Esophagus muscularis mucosa (tissue), 4 donors: ENCODE data around the gene RBPJL. TPM values are rescaled to one million over a fixed set of nuclear protein-coding genes. Genes with fewer than 3 reads are reported as not detected.

Source experiments
- DNase-seq: peaks from one replicate; pipeline ENCODE4 v3.0.0-alpha.2; 2017; ENCODE audit errors: extremely low spot score
- H3K27ac ChIP-seq, 4 donors: fragments of 200-600 bp; sonication (generic); replicated peaks in 1 of 4; 1 replicate in 3 of 4; 2 replicates in 1 of 4; pipeline ENCODE4 v1.5.1; 2016 to 2019; ENCODE audit warnings: mild to moderate bottlenecking in 1 of 4
- H3K27me3 ChIP-seq, 4 donors: fragments of 200-600 bp; sonication (generic); one replicate each; pipeline versions ENCODE4 v1.5.1 to v1.6.0; 2016 to 2019
- H3K36me3 ChIP-seq, 4 donors: fragments of 200-600 bp; sonication (generic); one replicate each; pipeline ENCODE4 v1.5.1; 2016 to 2019
- H3K4me1 ChIP-seq, 4 donors: fragments of 200-600 bp; sonication (generic); one replicate each; pipeline ENCODE4 v1.5.1; 2016 to 2019
- H3K4me3 ChIP-seq, 4 donors: fragments of 200-600 bp; sonication (generic); 1 replicate in 2 of 4; 2 replicates in 2 of 4; pipeline ENCODE4 v1.5.1; 2016 to 2019; ENCODE audit warnings: mild to moderate bottlenecking in 4 of 4, moderate library complexity in 1 of 4
- H3K9me3 ChIP-seq, 4 donors: fragments of 200-600 bp; sonication (generic); 1 replicate in 3 of 4; 2 replicates in 1 of 4; pipeline ENCODE4 v1.5.1; 2016 to 2019
- EP300 ChIP-seq: sonication (generic); formaldehyde crosslinking; IDR thresholded peaks from one replicate; pipeline ENCODE4 v1.6.1; 2017; ENCODE audit warnings: antibody characterized with exemption
- POLR2A ChIP-seq: fragments of 450-650 bp; IDR thresholded peaks from one replicate; pipeline ENCODE4 v1.6.1; 2017; ENCODE audit warnings: antibody characterized with exemption, moderate library complexity, mild to moderate bottlenecking, low read depth
- POLR2AphosphoS5 ChIP-seq, 2 donors: sonication (generic); formaldehyde crosslinking; IDR thresholded peaks; one replicate each; pipeline ENCODE4 v1.6.1; 2017; ENCODE audit warnings: antibody characterized with exemption in 2 of 2
- WGBS: methylation state at CpG from one replicate; pipeline ENCODE4 v1.1.5; 2018; 5-methylcytosine and 5-hydroxymethylcytosine counted together
- intact Hi-C: fragments of 100-400 bp; cut with DNase I; formaldehyde crosslinking; loops from one replicate; pipeline ENCODE4 v1.15.1; 2023
- total RNA-seq, 4 donors: library from RNA; depleted of rRNA; stranded (reverse); fragments of >200 nt; gene quantifications; one replicate each; pipeline versions ENCODE4 v1.1.0 to v1.2.1, GENCODE V29; 2016
- TF ChIP-seq, protein P1 (sequence below), 3 experiments: fragments of 200-600 bp in 2 of 3; fragments of 450-650 bp in 1 of 3; sonication (generic) in 2 of 3; IDR thresholded peaks; one replicate each; pipeline ENCODE4 v1.5.1; 2017 to 2019; ENCODE audit warnings: antibody characterized with exemption in 3 of 3, mild to moderate bottlenecking in 2 of 3, moderate library complexity in 1 of 3

The RBPJL gene
- total RNA-seq, 4 donors from 2014 or later = not detected

DNA sequence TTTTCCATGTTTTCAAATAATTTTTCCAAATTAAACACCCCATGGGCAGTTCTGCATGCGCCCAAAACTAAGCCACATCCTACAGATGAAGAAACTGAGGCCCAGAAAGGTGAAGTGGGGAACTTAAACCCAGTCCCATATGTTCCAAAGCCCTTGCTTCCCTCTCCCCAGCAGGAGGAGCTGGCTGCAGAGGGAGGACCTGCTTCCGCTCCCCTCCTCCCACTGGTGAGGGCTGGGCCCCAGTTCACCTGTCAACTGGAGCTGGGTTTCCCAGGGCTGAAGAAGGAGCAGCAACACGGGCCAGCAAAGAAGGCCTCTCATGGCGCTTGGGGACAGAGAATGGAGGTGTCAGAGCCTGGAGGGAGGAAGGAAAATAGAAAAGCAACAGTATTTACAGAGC, 1.4 kb upstream of the RBPJL start:
- Histone ChIP-seq H3K4me3 (no peak overlapping the region), H3K9me3 (no peaks in the 10 kb centered on the region), H3K36me3 (no peaks in the 10 kb centered on the region), H3K4me1 (peaks cover 0 to 14% (median 10%) of the 10 kb centered on the region in 4 donors), H3K27me3 (peaks cover 0 to 82% (median 12%) of the 10 kb centered on the region in 4 donors), H3K27ac (no peak overlapping the region)
- intact Hi-C loops = no loop called here
- 57% methylated on average over 4 of the region's 4 CpGs for WGBS
- no peak for TF ChIP-seq POLR2AphosphoS5 (IDR thresholded peaks at IDR 0.05)
- no peak for TF ChIP-seq POLR2A
- TF ChIP-seq EP300 = no peak
- TF ChIP-seq, protein P1, sequence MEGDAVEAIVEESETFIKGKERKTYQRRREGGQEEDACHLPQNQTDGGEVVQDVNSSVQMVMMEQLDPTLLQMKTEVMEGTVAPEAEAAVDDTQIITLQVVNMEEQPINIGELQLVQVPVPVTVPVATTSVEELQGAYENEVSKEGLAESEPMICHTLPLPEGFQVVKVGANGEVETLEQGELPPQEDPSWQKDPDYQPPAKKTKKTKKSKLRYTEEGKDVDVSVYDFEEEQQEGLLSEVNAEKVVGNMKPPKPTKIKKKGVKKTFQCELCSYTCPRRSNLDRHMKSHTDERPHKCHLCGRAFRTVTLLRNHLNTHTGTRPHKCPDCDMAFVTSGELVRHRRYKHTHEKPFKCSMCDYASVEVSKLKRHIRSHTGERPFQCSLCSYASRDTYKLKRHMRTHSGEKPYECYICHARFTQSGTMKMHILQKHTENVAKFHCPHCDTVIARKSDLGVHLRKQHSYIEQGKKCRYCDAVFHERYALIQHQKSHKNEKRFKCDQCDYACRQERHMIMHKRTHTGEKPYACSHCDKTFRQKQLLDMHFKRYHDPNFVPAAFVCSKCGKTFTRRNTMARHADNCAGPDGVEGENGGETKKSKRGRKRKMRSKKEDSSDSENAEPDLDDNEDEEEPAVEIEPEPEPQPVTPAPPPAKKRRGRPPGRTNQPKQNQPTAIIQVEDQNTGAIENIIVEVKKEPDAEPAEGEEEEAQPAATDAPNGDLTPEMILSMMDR (IDR thresholded peaks at IDR 0.05) = no peak
- no peak for DNase-seq

DNA sequence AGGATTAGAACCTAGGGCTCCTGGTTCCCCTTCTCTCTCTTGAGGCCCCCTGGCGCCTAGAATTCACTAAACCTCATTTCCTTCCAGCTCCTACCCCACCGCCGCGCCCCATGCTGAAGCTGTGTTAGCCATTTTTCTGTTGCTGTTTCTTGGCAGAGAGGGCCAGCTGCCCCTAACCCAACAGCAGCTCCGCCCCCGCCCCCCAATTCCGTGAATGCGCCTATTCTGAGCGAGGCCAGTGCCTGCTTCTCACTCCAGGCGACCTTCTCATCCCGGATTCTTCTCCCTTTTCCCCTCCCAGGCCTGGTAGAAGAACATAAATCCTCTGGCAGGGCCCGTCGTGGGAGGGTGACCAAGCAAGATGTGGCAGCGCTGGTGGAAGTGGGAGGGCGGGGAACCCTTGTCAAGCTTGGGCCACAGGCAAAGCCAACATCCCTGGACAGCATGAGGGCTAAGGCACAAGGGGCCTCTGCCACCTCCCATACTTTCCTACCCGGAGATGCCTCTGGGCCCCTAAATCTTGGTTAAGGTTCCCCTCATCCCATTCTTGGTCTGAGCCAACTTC, 518 bp downstream of the RBPJL start:
- no peaks in the 10 kb centered on the region for H3K36me3 ChIP-seq
- H3K9me3 ChIP-seq = no peaks in the 10 kb centered on the region
- H3K27me3 ChIP-seq = peaks cover 0 to 83% (median 18%) of the 10 kb centered on the region in 4 donors
- no peak for DNase-seq
- H3K4me1 ChIP-seq = peaks cover 0 to 24% (median 13%) of the 10 kb centered on the region in 4 donors
- intact Hi-C loops = no loop called here
- H3K4me3 ChIP-seq = no peak overlapping the region
- H3K27ac ChIP-seq = no peak overlapping the region
- 61% methylated on average over 13 of the region's 16 CpGs for WGBS
- TF ChIP-seq EP300 (no peak), POLR2A (no peak), POLR2AphosphoS5 (IDR thresholded peaks at IDR 0.05) (no peak)
- TF ChIP-seq, protein P1 (IDR thresholded peaks at IDR 0.05) = no peak

DNA sequence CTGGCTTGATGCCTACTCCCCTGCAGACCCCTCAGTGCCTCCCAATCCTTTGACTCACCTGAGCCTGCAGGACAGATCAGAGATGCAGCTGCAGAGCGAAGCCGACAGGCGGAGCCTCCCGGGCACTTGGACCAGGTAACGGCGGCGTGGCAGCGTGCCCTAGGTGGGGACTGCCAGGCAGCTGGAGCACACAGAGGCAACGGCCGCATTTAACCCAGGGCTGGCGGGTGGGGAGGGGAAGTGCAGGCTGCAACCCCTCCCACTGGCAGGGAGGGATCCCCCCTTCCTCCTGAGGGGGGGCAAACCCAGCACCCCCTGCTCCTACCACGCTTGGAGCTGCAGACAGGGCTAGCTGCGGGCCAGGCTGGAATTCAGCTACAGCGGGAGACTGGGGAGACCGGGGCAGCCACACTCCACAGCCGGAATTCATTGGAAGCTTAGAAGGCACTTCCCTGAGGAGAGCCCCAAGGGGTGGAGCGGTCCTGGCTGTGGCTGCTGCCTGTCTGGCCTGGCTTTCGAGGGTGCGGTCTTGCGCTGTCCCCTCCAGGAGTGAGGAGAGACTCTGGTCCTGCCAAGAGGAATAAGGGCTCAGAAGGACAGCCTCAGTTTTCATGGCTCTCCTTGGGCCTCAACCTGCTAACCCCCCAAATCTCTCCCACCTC, 1.6 kb downstream of the RBPJL start, which contains the start of gene MATN4:
Gene MATN4 (minus strand): TSS at position 183 of the 662 bp plus-strand sequence. CDS start 2,717 bp downstream, outside the sequence.
- Histone ChIP-seq H3K36me3 (no peaks in the 10 kb centered on the region), H3K27me3 (peaks cover 0 to 86% (median 20%) of the 10 kb centered on the region in 4 donors), H3K27ac (no peak within 1 kb of the TSS), H3K4me1 (peaks cover 0 to 24% (median 13%) of the 10 kb centered on the region in 4 donors), H3K9me3 (no peaks in the 10 kb centered on the region), H3K4me3 (no peak within 1 kb of the TSS)
- intact Hi-C loops = no loop called here
- TF ChIP-seq EP300 (no peak), POLR2AphosphoS5 (IDR thresholded peaks at IDR 0.05) (no peak), POLR2A (no peak)
- TF ChIP-seq, protein P1 (IDR thresholded peaks at IDR 0.05) = no peak
- WGBS = 54% methylated on average over 5 of the region's 20 CpGs
- DNase-seq = no peak

DNA sequence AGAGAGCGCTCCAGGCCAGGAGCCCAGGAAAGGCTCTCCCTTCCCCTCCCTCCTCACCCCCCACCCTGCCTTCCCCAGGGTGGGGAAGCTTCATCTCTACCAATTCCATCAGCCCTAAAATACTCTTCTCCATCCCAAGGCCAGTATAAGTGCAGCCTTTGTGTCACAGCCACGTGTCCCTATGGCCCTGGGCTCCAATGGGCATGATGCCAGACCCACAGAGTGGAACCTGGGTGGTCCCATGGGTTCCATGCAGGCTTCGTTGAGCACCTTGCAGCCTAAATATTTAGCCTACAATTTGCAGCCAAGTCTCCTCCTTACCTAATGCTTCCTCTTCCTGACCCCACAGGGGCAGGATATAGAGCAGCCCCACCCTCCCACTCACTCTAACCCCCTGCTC, 2.4 kb downstream of the RBPJL start:
- H3K4me3 ChIP-seq = no peak overlapping the region
- TF ChIP-seq EP300 (no peak), POLR2A (no peak), POLR2AphosphoS5 (IDR thresholded peaks at IDR 0.05) (no peak)
- TF ChIP-seq, protein P1 (IDR thresholded peaks at IDR 0.05) = no peak
- peaks cover 0 to 24% (median 13%) of the 10 kb centered on the region in 4 donors for H3K4me1 ChIP-seq
- H3K9me3 ChIP-seq = no peaks in the 10 kb centered on the region
- H3K27ac ChIP-seq = no peak overlapping the region
- peaks cover 0 to 86% (median 18%) of the 10 kb centered on the region in 4 donors for H3K27me3 ChIP-seq
- intact Hi-C loops = no loop called here
- no peaks in the 10 kb centered on the region for H3K36me3 ChIP-seq
- no peak for DNase-seq
- 66% methylated on average over 3 of the region's 3 CpGs for WGBS
